ENCODE data around the gene COCH. TPM values are rescaled to one million over a fixed set of nuclear protein-coding genes. Genes with fewer than 3 reads are reported as not detected.

COCH gene
- total RNA-seq, 2 donors from 2014 or later: 0.91 to 2.4 TPM

GRCh38 chr14:30908826-30909225 lies 34.5 kb downstream of the COCH start:
- Histone ChIP-seq H3K9me3 (no peaks in the 10 kb centered on the region), H3K4me1 (no peaks in the 10 kb centered on the region), H3K27ac (no peak overlapping the region), H3K27me3 (no peaks in the 10 kb centered on the region), H3K36me3 (no peaks in the 10 kb centered on the region), H3K9ac (ENCODE audit: low read depth in 2 of 2, low read length in 2 of 2) (no peak overlapping the region), H3K4me3 (no peak overlapping the region)
- TF ChIP-seq CTCF (IDR thresholded peaks at IDR 0.05): no peak
- intact Hi-C loops (cut with DNase I): loop anchor here (5.0 kb wide), 1 partner anchor 252 kb away; no protein-coding TSS in a partner anchor
- DNase-seq: no peak

- no peak for DNase-seq
- H3K4me3 ChIP-seq: no peak overlapping the region
- intact Hi-C loops (cut with DNase I): no loop called here
- H3K27ac ChIP-seq: no peak overlapping the region
- no peaks in the 10 kb centered on the region for H3K4me1 ChIP-seq
- no peaks in the 10 kb centered on the region for H3K27me3 ChIP-seq
- H3K36me3 ChIP-seq: no peaks in the 10 kb centered on the region
- TF ChIP-seq CTCF (IDR thresholded peaks at IDR 0.05): no peak
- no peak overlapping the region for H3K9ac ChIP-seq (ENCODE audit: low read depth in 2 of 2, low read length in 2 of 2)
- no peaks in the 10 kb centered on the region for H3K9me3 ChIP-seq
Observed at GRCh38 chr14:30914812-30915211, 40.5 kb downstream of the COCH start.

- DNase-seq: no peak
- no peak overlapping the region for H3K4me3 ChIP-seq
- no peak overlapping the region for H3K27ac ChIP-seq
- H3K4me1 ChIP-seq: no peaks in the 10 kb centered on the region
- TF ChIP-seq CTCF (IDR thresholded peaks at IDR 0.05): no peak
- H3K9ac ChIP-seq (ENCODE audit: low read depth in 2 of 2, low read length in 2 of 2): no peak overlapping the region
- intact Hi-C loops (cut with DNase I): no loop called here
- H3K9me3 ChIP-seq: no peaks in the 10 kb centered on the region
- H3K27me3 ChIP-seq: no peaks in the 10 kb centered on the region
- no peaks in the 10 kb centered on the region for H3K36me3 ChIP-seq
Observed at GRCh38 chr14:30915596-30915995, 41.2 kb downstream of the COCH start.

GRCh38 chr14:30921305-30921704 lies 46.9 kb downstream of the COCH start:
- intact Hi-C loops (cut with DNase I): no loop called here
- H3K27ac ChIP-seq: no peak overlapping the region
- no peak overlapping the region for H3K9ac ChIP-seq (ENCODE audit: low read depth in 2 of 2, low read length in 2 of 2)
- H3K36me3 ChIP-seq: no peaks in the 10 kb centered on the region
- TF ChIP-seq CTCF (IDR thresholded peaks at IDR 0.05): no peak
- no peaks in the 10 kb centered on the region for H3K9me3 ChIP-seq
- no peaks in the 10 kb centered on the region for H3K4me1 ChIP-seq
- H3K27me3 ChIP-seq: no peaks in the 10 kb centered on the region
- DNase-seq: no peak
- H3K4me3 ChIP-seq: no peak overlapping the region

GRCh38 chr14:30921788-30922187 lies 47.4 kb downstream of the COCH start:
- no peaks in the 10 kb centered on the region for H3K36me3 ChIP-seq

More at GRCh38 chr14:30921788-30922187, 47.4 kb downstream of the COCH start:
- Histone ChIP-seq H3K27me3 (no peaks in the 10 kb centered on the region), H3K9ac (ENCODE audit: low read depth in 2 of 2, low read length in 2 of 2) (no peak overlapping the region), H3K4me3 (no peak overlapping the region), H3K27ac (no peak overlapping the region), H3K9me3 (no peaks in the 10 kb centered on the region), H3K4me1 (no peaks in the 10 kb centered on the region)
- no peak for TF ChIP-seq CTCF (IDR thresholded peaks at IDR 0.05)
- no peak for DNase-seq
- intact Hi-C loops (cut with DNase I): no loop called here

Data from colonic mucosa (tissue), 4 donors.